K562 (cell line): ENCODE results near the gene LTBP1. TPM values are rescaled to one million over a fixed set of nuclear protein-coding genes. Genes with fewer than 3 reads are reported as not detected.

Experiments
- ATAC-seq: fragments of 200-7000 bp; cut with Tn5 transposase; 3 replicates; pipeline ENCODE4 v1.9.1; 2020; ENCODE audit warnings: moderate library complexity
- BruUV-seq: library from RNA; stranded (reverse); fragments of 400-500 nt; replicated peaks from 2 replicates; lab custom pipeline; 2021; lab: Mats Ljungman, UMichigan
- CTCF ChIA-PET: fragments of 300-600 bp; formaldehyde crosslinking; extraction: SDS; loops from one replicate; lab custom pipeline; 2021; ENCODE audit warnings: low intra/inter-chr PET ratio; lab: Yijun Ruan, JAX
- POLR2A ChIA-PET: fragments of 300-600, 350-650 bp; sonication (Branson Sonifier 250); formaldehyde crosslinking; extraction: SDS; loops from one replicate; lab custom pipeline; 2021; ENCODE audit warnings: antibody characterized with exemption, inconsistent platforms; lab: Yijun Ruan, JAX
- DNase-seq, 4 experiments: peaks; one replicate each; pipeline versions ENCODE4 v3.0.0 to v3.0.0-alpha.2; 2011 to 2018; ENCODE audit warnings: low spot score in 3 of 4, mixed read lengths in 3 of 4; ENCODE audit errors: extremely low read depth in 1 of 4
- FAIRE-seq: peaks from 2 replicates; lab custom pipeline; 2011; peaks lifted over from hg19 to GRCh38; lab: Jason Lieb, UNC
- H2AFZ ChIP-seq: 2 replicates; pipeline ENCODE4 v1.6.0; 2011; ENCODE audit warnings: low read depth, low read length, control low read depth, inconsistent platforms
- H3K27ac ChIP-seq: fragments of 200-600 bp; 3 replicates; pipeline ENCODE4 v1.8.0; 2011; ENCODE audit warnings: low read depth, mild to moderate bottlenecking, control low read depth, inconsistent platforms, low read length, moderate library complexity, mixed read lengths; ENCODE audit errors: extremely low read depth
- H3K27me3 ChIP-seq, 2 experiments: fragments of 300-600 bp in 1 of 2; 2 replicates in 1 of 2; 3 replicates in 1 of 2; pipeline versions ENCODE4 v1.6.0 to v1.8.0; 2011; ENCODE audit warnings: inconsistent platforms in 2 of 2, low read length in 2 of 2, mild to moderate bottlenecking in 1 of 2, mixed read lengths in 1 of 2, moderate library complexity in 1 of 2; ENCODE audit not compliant: control insufficient read depth in 2 of 2, insufficient read depth in 2 of 2
- H3K36me3 ChIP-seq: fragments of 300-600 bp; 3 replicates; pipeline ENCODE4 v1.8.0; 2011; ENCODE audit warnings: mild to moderate bottlenecking, low read length, inconsistent platforms; ENCODE audit not compliant: control insufficient read depth, insufficient read depth
- H3K4me1 ChIP-seq, 2 experiments: fragments of 200-600 bp in 1 of 2; replicated peaks in 1 of 2; 2 replicates in 1 of 2; 3 replicates in 1 of 2; pipeline versions ENCODE4 v1.5.1 to v1.8.0; 2011; ENCODE audit warnings: inconsistent platforms in 2 of 2, low read length in 2 of 2, mild to moderate bottlenecking in 1 of 2, mixed read lengths in 1 of 2, moderate library complexity in 1 of 2; ENCODE audit not compliant: control insufficient read depth in 2 of 2, insufficient read depth in 2 of 2
- H3K4me2 ChIP-seq: 2 replicates; pipeline ENCODE4 v1.6.1; 2011; ENCODE audit warnings: low read length, control low read depth, inconsistent platforms, mixed read lengths; ENCODE audit not compliant: insufficient read depth
- H3K4me3 ChIP-seq: fragments of 200-600 bp; sonication (generic), shearing (Covaris generic); 2 replicates; pipeline ENCODE4 v1.5.1; 2016; ENCODE audit warnings: control low read depth, inconsistent platforms
- H3K79me2 ChIP-seq: fragments of 200-600 bp; 3 replicates; pipeline ENCODE4 v1.8.0; 2011; ENCODE audit warnings: low read length, inconsistent platforms; ENCODE audit not compliant: control insufficient read depth, insufficient read depth
- H3K9ac ChIP-seq, 2 experiments: 2 replicates each; pipeline versions ENCODE4 v1.6.0 to v1.6.1; 2011; ENCODE audit warnings: low read depth in 2 of 2, low read length in 2 of 2, control low read depth in 1 of 2, inconsistent platforms in 1 of 2, mild to moderate bottlenecking in 1 of 2, mixed read lengths in 1 of 2; ENCODE audit not compliant: insufficient read depth in 1 of 2
- H3K9me1 ChIP-seq: one replicate; pipeline ENCODE4 v1.6.0; 2011; ENCODE audit warnings: inconsistent platforms, mild to moderate bottlenecking, low read length, moderate library complexity; ENCODE audit not compliant: control insufficient read depth, insufficient read depth
- H3K9me3 ChIP-seq: replicated peaks from 2 replicates; pipeline ENCODE4 v1.5.1; 2011; ENCODE audit warnings: low read depth, low read length, inconsistent platforms; ENCODE audit not compliant: control insufficient read depth, insufficient read depth
- H4K20me1 ChIP-seq: replicated peaks from 2 replicates; pipeline ENCODE4 v1.6.1; 2011; ENCODE audit warnings: low read length, inconsistent platforms, mixed read lengths; ENCODE audit not compliant: control insufficient read depth, insufficient read depth
- CBX3 ChIP-seq, 2 experiments: IDR thresholded peaks; 1 replicate in 1 of 2; 2 replicates in 1 of 2; pipeline ENCODE4 v1.6.1; 2012; ENCODE audit warnings: inconsistent platforms in 2 of 2, low read length in 2 of 2, borderline replicate concordance in 1 of 2, control low read depth in 1 of 2
- CEBPB ChIP-seq: fragments of 450-650 bp; IDR thresholded peaks from 2 replicates; pipeline ENCODE4 v1.6.1; 2016; ENCODE audit warnings: missing genetic modification characterization, missing compliant biosample characterization
- ELK3 ChIP-seq: fragments of 450-650 bp; formaldehyde crosslinking; IDR thresholded peaks from 2 replicates; pipeline ENCODE4 v1.4.0; 2020; ENCODE audit warnings: mild to moderate bottlenecking
- HNRNPLL ChIP-seq: fragments of 200-400 bp; formaldehyde crosslinking; IDR thresholded peaks from 2 replicates; pipeline ENCODE4 v1.6.1; 2017; ENCODE audit warnings: low read length, low read depth, mild to moderate bottlenecking; ENCODE audit not compliant: poor library complexity, severe bottlenecking
- IFI16 ChIP-seq: fragments of 250-450 bp; sonication (Bioruptor Pico); IDR thresholded peaks from 2 replicates; pipeline ENCODE4 v2.1.2; 2022; ENCODE audit warnings: mild to moderate bottlenecking, inconsistent platforms
- MAZ ChIP-seq, 2 experiments: fragments of 450-650 bp in 1 of 2; sonication (generic) in 1 of 2; formaldehyde crosslinking; IDR thresholded peaks in 1 of 2; conservative IDR thresholded peaks in 1 of 2; 2 replicates each; pipeline versions ENCODE4 v1.4.0 to v1.5.0; 2020; ENCODE audit warnings: mild to moderate bottlenecking in 1 of 2, missing genetic modification reagents in 1 of 2
- NRF1 ChIP-seq, 2 experiments: fragments of 450-650 bp; IDR thresholded peaks in 1 of 2; conservative IDR thresholded peaks in 1 of 2; 2 replicates each; pipeline ENCODE4 v1.6.1; 2014; ENCODE audit warnings: mild to moderate bottlenecking in 2 of 2
- PATZ1 ChIP-seq: fragments of 250-450 bp; sonication (Bioruptor Pico); IDR thresholded peaks from 2 replicates; pipeline ENCODE4 v1.5.0; 2020; ENCODE audit warnings: mild to moderate bottlenecking, borderline replicate concordance
- PHF8 ChIP-seq: fragments of 200-600 bp; sonication (generic); IDR thresholded peaks from 2 replicates; pipeline ENCODE4 v1.6.1; 2012; ENCODE audit warnings: mixed run types, mild to moderate bottlenecking, inconsistent platforms, low read length, moderate library complexity, borderline replicate concordance
- PTTG1 ChIP-seq: fragments of 450-650 bp; IDR thresholded peaks from 2 replicates; pipeline ENCODE4 v1.6.1; 2016; ENCODE audit warnings: low read depth, mild to moderate bottlenecking, missing genetic modification characterization, missing compliant biosample characterization
- RFX7 ChIP-seq: fragments of 250-450 bp; sonication (Bioruptor Pico); IDR thresholded peaks from 2 replicates; pipeline ENCODE4 v1.5.1; 2021; ENCODE audit warnings: mild to moderate bottlenecking
- SIN3B ChIP-seq: fragments of 450-650 bp; IDR thresholded peaks from 2 replicates; pipeline ENCODE4 v1.6.1; 2017; ENCODE audit warnings: low read depth, mild to moderate bottlenecking, moderate library complexity
- SPI1 ChIP-seq: IDR thresholded peaks from 2 replicates; pipeline ENCODE4 v1.6.1; 2011; ENCODE audit warnings: low read depth, low read length, control low read depth, borderline replicate concordance
- TSC22D4 ChIP-seq: fragments of 450-650 bp; IDR thresholded peaks from 2 replicates; pipeline ENCODE4 v1.6.1; 2016; ENCODE audit warnings: missing genetic modification characterization, missing biosample characterization, control low read depth
- YBX1 ChIP-seq: fragments of 450-650 bp; IDR thresholded peaks from 2 replicates; pipeline ENCODE4 v1.7.1; 2016; ENCODE audit warnings: mild to moderate bottlenecking
- ZNF277 ChIP-seq: fragments of 250-450 bp; sonication (Bioruptor Pico); IDR thresholded peaks from 2 replicates; pipeline ENCODE4 v1.8.0; 2022; ENCODE audit warnings: inconsistent platforms, mild to moderate bottlenecking, moderate library complexity, borderline replicate concordance
- ZNF511 ChIP-seq: sonication (generic); formaldehyde crosslinking; IDR thresholded peaks from 2 replicates; pipeline ENCODE4 v1.8.0; 2022; ENCODE audit warnings: mild to moderate bottlenecking, missing genetic modification reagents
- ZNF589 ChIP-seq: fragments of 200-800 bp; sonication (Bioruptor generic); IDR thresholded peaks from 2 replicates; pipeline ENCODE4 v1.6.1; 2016; ENCODE audit warnings: low read depth, missing genetic modification characterization, missing compliant biosample characterization
- ZNF766 ChIP-seq: fragments of 200-800 bp; sonication (Bioruptor generic); conservative IDR thresholded peaks from 2 replicates; pipeline ENCODE4 v1.6.1; 2016; ENCODE audit warnings: missing genetic modification characterization, missing compliant biosample characterization
- WGBS: fragments of 100-300 bp; shearing (Covaris generic); methylation state at CpG from one replicate; pipeline ENCODE4 v1.1.6; 2016; ENCODE audit warnings: low coverage, mixed read lengths; ENCODE audit not compliant: insufficient coverage; ENCODE audit errors: missing lambda C conversion rate; 5-methylcytosine and 5-hydroxymethylcytosine counted together
- in situ Hi-C: fragments of 300-500 bp; cut with MboI; formaldehyde crosslinking; loops from 4 replicates; pipeline ENCODE4 v1.15.0; 2018; ENCODE audit warnings: inconsistent platforms, mixed read lengths
- intact Hi-C: fragments of 100-400 bp; cut with micrococcal nuclease; formaldehyde crosslinking; loops from 2 replicates; pipeline ENCODE4 v1.14.2; 2022
- polyA plus RNA-seq, 8 experiments: library from polyadenylated mRNA; depleted of rRNA in 4 of 8; stranded (reverse) in 5 of 8; unstranded in 3 of 8; fragments of >200 nt; fragmentation: Nextera tagmentation in 2 of 8; fragmentation: Illumina TruSeq in 1 of 8; extraction: Ambion mirVana in 2 of 8; extraction: Trizol in 1 of 8; gene quantifications; 2 replicates each; pipeline versions ENCODE4 v1.2.1 to v1.2.3, GENCODE V29; 2011 to 2014; ENCODE audit warnings: inconsistent platforms in 1 of 8, missing spikeins in 1 of 8
- total RNA-seq, 7 experiments: library from RNA; depleted of rRNA in 6 of 7; stranded (reverse); fragments of >200 nt in 6 of 7; fragmentation: Illumina TruSeq in 2 of 7; extraction: Trizol in 2 of 7; gene quantifications; 2 replicates each; pipeline versions ENCODE4 v1.2.1 to v1.2.3, GENCODE V29; 2011 to 2021; ENCODE audit warnings: low replicate concordance in 1 of 7

Gene LTBP1
- total and polyA plus RNA-seq, 9 of the 15 experiments (the other 6 are each of a cell fraction or from before 2014, with no cell fraction given) = 3.6 to 16.4 (median 8.5) TPM

GRCh38 chr2:33014268-33014667 lies 67.5 kb downstream of the LTBP1 start:
- Histone ChIP-seq H3K4me1 (peaks cover 0 to 1% of the 10 kb centered on the region in 2 experiments; a peak in 3 of 5 replicates), H3K4me3 (no peak overlapping the region), H3K4me2 (no peak overlapping the region), H4K20me1 (no peaks in the 10 kb centered on the region), H3K9me1 (no peaks in the 10 kb centered on the region), H3K79me2 (no peaks in the 10 kb centered on the region), H2AFZ (no peak overlapping the region), H3K27me3 (no peaks in the 10 kb centered on the region), H3K9me3 (no peaks in the 10 kb centered on the region), H3K27ac (no peak overlapping the region), H3K36me3 (no peaks in the 10 kb centered on the region), H3K9ac (no peak overlapping the region)
- CTCF ChIA-PET = no interaction called here
- DNase-seq (no peak), ATAC-seq (no peak), FAIRE-seq (no peak)
- no TSS peak for BruUV-seq
- intact Hi-C loops = no loop called here
- POLR2A ChIA-PET = no interaction called here
- WGBS = 23% methylated on average over 2 of the region's 2 CpGs
- in situ Hi-C loops = no loop called here
- TF ChIP-seq PHF8 = no peak
- no peak for TF ChIP-seq ZNF511
- no peak for TF ChIP-seq YBX1
- no peak for TF ChIP-seq CBX3 (IDR thresholded peaks at IDR 0.05; ENCODE audit: borderline replicate concordance in 1 of 2, low read length in 2 of 2)
- no peak for TF ChIP-seq PTTG1 (tag)
- no peak for TF ChIP-seq CEBPB
- TF ChIP-seq PATZ1 = no peak
- no peak for TF ChIP-seq SIN3B
- no peak for TF ChIP-seq ELK3 (CRISPR knock-in tag)
- no peak for TF ChIP-seq ZNF277 (CRISPR knock-in tag)
- TF ChIP-seq ZNF766 (CRISPR knock-in tag) = no peak
- TF ChIP-seq SPI1 = no peak
- TF ChIP-seq HNRNPLL = no peak
- TF ChIP-seq IFI16 (CRISPR knock-in tag) = no peak
- no peak for TF ChIP-seq TSC22D4 (tag)
- no peak for TF ChIP-seq NRF1 (conservative IDR thresholded peaks at IDR 0.05 in 1 of 2, IDR thresholded peaks at IDR 0.05 in 1 of 2)
- TF ChIP-seq ZNF589 (CRISPR knock-in tag) = no peak
- TF ChIP-seq MAZ (CRISPR knock-in tag; conservative IDR thresholded peaks at IDR 0.05 in 1 of 2, IDR thresholded peaks at IDR 0.05 in 1 of 2) = no peak
- no peak for TF ChIP-seq RFX7 (CRISPR knock-in tag)
